PC-3 (cell line): ENCODE data around the gene KRTAP10-4.

Source experiments
- EZH2 ChIP-seq: fragments of 300-600 bp; sonication (generic); IDR thresholded peaks from one replicate; pipeline ENCODE4 v1.6.1; 2017; ENCODE audit warnings: antibody characterized with exemption, mild to moderate bottlenecking, low read length; ENCODE audit not compliant: unreplicated experiment
- TF ChIP-seq, protein P1 (sequence below): fragments of 300-600 bp; sonication (generic); conservative IDR thresholded peaks from 2 replicates; pipeline ENCODE4 v1.5.1; 2017; ENCODE audit warnings: antibody characterized with exemption, low read depth, mild to moderate bottlenecking, low read length

DNA sequence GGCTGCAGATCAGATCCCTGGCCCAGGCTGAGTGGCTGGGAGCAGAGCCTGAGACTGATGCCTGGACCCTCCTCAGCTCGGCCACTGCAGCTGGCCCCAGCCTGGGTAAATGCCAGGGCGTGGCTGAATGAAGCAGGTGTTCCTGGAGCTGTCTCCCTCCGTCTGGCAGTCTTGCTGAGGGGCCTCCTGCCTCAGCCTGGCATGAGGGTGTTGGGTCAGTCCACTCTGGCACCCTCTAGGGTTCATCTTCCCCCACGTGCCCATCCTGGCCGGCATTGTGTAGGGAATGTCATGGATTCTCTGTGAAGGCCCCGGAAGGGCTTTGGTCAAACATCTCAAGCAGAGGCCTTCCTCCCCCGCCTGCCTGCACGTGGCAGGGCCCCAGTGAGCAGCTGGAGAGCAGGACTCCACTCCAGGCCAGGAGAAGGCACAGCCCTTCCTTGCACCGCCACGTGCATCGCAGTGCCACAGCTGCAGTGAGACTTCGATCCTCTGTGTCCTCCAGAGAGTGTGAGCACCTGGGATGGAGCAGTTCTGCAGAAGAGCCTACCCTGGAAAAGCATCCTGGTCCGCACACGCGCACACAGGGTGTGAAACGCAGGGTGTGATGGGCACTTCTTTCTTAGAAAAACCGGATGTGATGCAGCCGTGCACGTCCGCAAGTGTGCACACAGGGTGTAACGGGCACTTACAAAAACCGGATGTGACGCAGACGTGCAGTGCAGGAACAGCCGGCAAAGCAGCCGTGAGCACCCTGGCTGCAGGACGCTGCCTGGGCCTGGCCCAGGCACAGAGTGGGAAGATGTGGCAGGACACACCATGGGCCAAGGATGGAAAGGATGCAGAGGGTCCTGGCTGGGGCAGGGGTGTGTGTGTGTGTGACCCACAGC lies 4.6 kb upstream of the KRTAP10-4 start:
- TF ChIP-seq, protein P1, sequence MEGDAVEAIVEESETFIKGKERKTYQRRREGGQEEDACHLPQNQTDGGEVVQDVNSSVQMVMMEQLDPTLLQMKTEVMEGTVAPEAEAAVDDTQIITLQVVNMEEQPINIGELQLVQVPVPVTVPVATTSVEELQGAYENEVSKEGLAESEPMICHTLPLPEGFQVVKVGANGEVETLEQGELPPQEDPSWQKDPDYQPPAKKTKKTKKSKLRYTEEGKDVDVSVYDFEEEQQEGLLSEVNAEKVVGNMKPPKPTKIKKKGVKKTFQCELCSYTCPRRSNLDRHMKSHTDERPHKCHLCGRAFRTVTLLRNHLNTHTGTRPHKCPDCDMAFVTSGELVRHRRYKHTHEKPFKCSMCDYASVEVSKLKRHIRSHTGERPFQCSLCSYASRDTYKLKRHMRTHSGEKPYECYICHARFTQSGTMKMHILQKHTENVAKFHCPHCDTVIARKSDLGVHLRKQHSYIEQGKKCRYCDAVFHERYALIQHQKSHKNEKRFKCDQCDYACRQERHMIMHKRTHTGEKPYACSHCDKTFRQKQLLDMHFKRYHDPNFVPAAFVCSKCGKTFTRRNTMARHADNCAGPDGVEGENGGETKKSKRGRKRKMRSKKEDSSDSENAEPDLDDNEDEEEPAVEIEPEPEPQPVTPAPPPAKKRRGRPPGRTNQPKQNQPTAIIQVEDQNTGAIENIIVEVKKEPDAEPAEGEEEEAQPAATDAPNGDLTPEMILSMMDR, result no peak
- TF ChIP-seq EZH2, result no peak
